Islet of Langerhans (tissue), 1 donor: ENCODE results near the gene GAL3ST1.
A peak's percentile ranks its signal among the peaks of the same experiment; 100 is the strongest.
"Not testable (repeated sequence)": the region's sequence is repeated elsewhere in the genome, so short reads cannot be mapped to it uniquely, and the experiment has no call there.

Experiments used
- FAIRE-seq: peaks from one replicate; lab custom pipeline; 2011; peaks lifted over from hg19 to GRCh38; lab: Jason Lieb, UNC

Gene GAL3ST1

DNA sequence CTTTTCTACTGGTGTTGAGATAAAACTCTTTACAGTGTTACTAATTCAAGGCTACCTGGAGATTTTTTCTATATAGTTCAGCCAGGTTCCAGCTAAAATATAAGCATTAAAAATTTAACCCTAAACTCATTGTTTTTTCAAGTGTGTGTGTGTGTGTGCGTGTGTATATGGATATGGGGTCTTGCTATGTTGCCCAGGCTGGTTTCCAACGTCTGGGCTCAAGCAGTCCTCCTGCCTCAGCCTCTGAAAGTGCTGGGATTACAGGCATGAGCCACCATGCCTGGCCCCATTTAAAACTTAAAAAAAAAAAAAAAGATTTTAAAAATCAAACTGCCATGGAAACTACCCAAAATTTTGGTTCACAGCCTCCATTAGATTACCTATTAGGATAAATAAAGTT, 21.7 kb upstream of the GAL3ST1 start:
- no peak for FAIRE-seq

DNA sequence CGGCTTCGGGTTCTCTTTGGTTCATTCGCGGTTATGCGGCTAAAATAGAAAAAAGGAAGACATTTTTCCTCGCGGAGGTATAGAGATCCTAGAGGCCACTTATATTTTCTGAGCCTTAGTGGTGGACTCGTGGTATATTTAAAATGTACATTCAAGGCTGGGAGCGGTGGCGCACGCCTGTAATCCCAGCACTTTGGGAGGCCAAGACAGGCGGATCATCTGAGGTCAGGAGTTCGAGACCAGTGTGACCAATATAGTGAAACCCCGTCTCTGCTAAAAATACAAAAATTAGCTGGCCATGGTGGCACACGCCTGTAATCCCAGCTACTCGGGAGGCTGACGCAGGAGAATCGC, 17.9 kb upstream of the GAL3ST1 start:
- not testable (repeated sequence) for FAIRE-seq

DNA sequence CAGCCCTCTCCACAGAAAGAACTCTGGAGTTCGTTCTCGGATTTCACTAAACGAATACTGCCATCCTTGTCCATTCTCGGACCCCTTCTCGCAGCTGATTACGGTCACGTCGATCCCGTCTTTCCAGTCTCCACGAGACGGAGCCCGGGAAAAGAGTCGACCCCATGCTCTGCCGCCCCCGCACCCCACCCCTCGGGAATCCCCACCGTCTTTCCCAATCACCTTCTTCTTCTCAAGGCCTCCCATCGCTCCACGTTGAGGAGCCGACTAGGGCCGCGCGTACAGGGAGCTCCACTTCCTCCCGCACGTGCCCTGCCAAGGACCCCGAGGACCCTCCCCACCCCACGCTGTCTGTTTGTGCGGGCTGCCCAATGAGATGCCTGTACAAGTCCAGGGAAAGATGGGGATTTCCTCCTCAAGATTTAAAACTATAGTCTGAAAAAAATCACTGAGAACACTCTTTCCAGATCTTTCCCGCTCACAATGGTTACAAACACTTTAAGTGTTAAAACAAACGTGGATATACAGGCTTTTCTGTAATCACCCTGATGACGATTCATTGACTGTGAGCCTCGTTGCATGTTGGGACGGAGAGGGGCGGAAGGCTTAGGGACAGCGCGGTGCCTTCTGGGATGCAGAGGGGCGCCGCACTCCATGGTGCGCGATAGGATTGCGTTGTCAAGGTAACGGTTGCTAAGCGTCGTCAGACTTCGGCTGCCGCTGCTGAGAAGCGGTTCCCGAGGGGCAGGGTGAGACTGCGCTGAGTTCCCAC, 17.3 kb upstream of the GAL3ST1 start, which contains the start of gene PES1:
Gene PES1 (minus strand): TSS at position 323 of the 772 bp plus-strand sequence. CDS start 77 bp downstream, at position 246.
- peak; percentile 94 for FAIRE-seq

DNA sequence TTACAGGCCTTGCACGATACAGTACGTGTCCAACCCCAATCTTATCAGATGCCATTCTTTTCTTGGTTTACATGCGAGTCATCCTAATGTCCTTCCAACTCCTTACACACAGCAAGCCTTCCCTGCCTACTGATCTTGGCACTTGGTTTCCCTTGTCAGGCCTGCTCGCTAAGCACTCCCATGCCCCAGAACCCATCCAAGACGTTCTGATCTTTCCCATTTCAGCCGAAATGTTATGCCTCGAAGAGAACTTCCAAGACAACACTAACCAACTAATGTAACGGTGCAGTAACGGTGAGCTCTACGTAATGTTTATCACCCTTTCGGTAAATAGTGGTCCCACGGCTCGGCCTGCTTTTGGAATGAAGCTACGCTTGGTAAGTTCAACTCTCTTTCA, 16.7 kb upstream of the GAL3ST1 start:
- no peak for FAIRE-seq

DNA sequence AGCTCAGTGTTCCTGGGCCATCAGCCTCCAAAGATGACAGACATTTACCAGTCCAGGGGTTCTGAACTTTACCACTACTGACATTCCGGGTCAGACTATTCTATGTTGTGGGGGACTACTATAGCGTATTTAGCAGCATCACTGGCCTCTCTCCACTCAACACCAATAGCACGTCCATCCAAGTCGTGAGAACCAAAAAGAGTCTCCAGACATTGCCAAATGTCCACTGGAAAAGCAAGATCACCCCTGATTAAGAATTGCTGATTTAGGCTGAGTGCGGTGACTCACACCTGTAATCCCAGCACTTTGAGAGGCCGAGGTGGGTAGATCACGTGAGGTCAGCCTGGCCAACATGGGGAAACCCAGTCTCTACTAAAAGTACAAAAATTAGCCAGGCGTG, 11.9 kb upstream of the GAL3ST1 start:
- FAIRE-seq = no peak

DNA sequence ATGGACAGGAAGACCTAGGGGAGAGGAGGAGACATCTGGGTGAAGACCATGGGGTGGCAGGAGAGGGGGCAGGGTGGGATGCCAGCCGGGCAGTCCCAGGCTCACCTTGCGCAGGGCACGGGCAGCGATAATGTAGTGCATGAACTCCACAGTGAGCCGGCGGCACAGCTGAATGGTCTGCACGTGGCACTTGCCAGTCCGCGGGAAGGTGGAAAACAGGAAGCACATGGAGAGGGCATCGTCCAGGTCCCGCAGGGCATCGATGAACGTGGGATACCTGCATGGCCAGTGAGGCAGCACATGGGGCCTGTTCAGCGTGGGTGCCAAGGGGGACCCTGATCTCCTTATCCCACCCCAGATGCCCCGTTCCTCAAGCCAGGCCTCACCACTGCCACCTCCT, 10.0 kb upstream of the GAL3ST1 start:
- no peak for FAIRE-seq

DNA sequence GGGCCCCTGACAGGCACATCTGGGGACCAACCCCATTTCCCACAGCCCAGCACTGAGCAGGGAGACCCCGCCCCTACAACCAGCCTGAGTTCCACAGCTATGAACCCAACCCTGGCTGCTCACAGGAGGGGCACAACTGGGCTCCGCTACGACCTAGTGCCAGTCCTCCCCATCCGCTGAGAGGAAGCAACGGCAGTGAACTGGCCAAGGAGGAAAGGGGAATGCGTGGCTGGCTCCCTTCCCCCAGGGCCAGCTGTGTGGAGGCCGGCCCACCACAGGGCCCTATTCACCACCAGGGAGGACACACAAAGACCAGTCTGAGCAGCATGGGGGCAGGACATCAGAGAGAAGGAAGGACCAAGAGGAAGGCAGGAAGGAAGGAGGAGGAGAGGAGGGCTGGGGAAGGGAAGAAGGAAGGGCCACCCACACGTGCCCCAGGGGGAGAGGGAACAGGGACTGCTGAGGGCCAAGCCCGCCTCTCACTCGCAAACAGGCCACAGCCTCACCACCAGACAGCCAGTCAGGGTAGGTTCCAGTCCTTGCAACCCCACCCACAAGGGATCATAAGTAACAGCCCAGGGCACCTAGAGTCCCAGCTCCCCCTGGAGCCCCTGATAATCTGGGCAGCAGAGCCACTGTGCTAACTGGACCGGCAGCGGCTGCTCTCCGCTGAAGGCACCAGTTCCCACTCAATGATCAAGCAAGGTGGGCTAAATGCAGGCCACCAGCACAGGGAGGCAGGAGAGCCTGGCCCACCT, 8.5 kb upstream of the GAL3ST1 start:
- FAIRE-seq = no peak

DNA sequence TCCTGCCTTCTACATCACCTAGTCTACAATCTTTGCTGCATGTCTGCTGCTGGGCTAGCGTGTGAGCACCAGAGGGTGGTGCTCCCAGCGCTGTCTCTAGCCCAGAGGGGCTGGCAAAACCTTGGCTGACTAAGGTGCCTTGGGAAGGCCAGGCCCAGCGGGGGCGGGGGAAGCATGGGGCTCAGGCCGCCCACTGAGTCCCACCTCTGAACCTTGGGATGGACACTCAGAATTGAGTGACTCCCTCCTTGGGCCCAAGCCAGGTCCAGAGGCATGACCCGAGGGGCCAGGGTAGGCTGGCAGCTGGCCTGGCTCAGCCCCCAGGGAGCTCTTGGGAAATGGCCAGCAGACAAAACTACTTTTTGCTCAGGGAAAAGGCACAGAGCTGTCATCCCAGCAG, 7.6 kb upstream of the GAL3ST1 start:
- no peak for FAIRE-seq

DNA sequence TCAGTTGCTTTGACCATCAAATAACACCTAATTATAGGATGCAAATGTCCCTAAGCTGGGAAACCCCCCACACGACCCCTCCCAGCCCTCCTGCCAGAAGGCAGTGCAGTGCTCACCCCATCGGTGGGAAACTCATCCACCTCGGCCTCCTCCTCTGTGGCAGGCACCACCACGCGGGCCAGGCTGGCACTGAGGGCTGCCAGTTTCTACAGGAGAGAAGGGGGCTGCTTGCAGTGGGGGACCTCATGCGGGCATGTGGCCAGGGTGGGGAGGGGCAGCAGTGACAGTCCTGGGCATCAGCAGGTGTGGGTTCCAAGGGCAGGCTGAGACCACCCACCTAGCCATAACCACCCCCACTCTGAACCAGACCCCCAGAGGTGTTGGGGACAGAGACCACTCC, 6.4 kb upstream of the GAL3ST1 start:
- FAIRE-seq = no peak

DNA sequence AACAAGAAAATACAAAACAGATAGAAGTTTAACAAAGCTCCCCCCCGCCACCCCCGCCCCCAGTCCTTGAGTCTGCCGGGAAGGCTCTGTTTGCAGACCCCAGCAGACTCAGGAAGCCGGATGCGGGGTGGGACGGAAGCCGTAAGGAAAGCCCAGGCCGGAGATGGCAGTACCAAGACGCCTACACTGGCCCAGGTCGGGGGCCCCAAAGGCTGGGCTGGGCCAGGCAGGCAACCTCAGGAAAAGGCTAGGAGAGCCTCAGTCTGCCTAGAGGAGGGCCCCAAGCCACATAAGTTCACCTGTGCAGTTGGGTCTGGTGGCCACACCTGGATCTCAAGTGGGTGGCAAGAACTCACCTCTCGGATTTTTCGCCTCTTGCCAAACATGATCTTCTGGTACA, 4.0 kb upstream of the GAL3ST1 start:
- FAIRE-seq = no peak

DNA sequence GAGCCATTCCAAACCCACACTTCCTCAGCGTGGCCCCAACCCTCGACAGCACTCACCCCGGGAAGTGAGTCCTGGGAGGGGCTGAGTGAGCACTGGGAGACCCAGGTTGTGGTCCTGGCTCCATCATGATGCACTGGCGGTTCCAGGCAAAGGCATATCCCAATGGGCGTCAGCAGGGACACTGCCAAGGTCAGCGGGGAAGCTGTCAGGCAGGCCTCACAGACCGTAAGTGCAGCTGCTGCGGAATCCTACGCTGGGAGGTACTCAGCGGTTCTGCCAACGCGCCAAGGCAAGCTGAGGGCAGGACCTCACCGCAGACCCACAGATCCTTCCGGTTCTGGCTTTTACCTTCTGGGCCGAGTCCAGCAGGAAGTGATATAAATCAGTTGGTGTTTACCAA, 1.4 kb upstream of the GAL3ST1 start:
- FAIRE-seq = no peak

DNA sequence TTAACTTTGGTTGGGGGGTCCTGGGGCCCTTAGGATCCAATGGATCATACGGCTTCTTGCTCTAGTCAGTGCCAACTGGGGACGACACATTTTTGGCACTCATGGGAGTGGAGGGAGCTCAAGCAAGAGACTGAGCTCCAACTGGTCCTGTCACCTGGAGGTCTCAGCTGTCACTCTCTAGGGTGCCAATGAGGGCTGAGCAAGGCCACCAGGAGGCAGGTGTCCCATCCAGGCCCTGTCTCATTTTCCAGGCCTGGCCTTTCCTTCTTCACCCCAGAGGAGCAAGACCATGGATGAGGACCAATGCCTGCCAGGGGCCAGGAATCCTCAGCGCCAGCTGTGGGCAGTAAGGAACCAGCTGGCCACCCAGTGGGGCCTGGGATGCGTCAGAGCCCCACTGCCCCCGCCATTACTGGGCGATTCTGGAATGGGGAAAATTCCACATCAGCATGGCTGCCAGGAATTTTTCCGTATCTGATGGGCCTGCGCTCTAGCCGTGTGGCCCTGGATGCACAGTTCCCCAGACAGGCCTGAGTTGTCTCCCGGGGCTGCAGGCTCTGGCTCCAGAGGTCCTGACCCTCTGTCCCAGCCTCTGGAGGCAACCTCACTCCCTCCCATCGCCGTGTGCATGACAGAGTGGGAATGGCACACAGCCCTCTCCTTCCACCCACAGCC, 669 bp upstream of the GAL3ST1 start:
- FAIRE-seq = no peak

DNA sequence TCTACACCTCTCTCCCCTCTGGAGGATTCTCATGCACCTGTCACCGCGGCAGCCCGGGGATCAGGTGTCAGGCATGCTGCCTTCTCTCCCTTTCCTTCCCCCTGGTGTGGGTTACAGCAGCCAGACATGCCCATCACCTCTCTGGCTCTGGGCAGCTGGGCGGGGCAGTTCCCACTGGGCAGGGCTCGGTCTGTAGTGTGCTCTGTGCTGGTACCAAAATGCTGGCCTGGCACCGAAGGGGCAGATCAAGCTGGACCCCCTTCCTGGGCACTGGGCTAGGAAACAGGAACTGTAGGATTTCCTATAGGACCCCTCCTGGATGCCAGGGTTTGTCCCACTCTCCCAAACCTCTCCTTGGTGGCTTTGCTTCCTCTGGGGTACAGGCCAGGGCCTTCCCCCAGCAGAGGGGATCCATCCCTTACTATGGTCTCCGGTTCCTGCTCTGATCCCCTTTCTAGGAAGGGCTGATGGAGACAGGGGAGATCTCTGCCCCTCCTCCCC, 821 bp downstream of the GAL3ST1 start:
- FAIRE-seq = no peak

DNA sequence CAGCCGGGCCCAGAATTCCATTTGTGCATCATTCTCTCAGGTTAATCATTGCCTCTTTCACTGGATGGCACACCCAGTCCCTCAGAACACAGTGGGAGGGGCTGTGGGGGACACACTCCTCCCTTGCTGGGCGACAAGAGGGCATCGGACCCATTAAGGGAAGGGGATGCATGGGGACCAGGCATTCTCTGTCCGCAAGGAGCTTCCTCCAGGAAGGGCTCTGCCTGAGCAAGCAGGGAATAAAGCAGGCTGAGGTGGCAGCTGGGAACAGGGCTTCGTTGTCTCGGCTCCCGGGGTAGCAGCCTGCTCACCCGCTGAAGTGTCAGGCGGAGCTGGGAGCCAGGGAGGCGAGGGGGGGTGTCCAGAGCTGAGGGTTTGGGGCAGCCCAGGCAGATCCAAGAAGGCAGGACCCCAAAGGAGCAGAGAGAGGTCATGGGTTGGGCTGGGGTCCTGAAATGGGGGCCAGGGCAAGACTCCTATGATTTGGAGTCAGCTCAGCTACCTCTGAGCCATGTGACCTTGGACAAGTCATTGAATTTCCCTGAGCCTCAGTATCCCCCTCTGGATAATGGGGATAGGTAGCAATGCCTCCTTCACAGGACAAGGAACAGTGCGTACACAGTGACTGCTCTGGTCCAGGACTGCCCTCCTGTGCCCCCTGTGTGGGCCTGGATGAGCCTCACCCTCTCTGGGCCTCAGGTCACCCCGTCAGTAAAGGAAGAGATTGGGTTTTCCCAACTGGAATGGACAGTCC, 1.4 kb downstream of the GAL3ST1 start:
- no peak for FAIRE-seq

DNA sequence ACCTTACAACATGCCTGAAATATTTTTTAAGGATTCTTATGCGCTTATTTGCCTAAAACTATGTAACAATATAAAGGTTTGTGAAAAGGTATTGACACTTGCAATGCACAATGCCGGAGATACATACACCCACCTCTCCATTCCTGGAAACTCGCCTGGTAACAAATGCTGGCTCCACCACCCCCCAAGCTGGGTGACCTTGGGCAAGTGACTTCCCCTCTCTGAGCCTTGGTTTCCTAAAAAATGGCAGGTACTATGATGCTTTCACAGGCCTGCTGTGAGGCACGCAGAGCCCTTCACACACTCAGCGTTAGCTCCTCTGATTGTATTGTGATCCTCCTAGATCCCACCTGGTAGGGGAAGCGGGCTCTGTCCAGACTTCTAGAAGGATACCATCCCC, 2.3 kb downstream of the GAL3ST1 start:
- FAIRE-seq = no peak

DNA sequence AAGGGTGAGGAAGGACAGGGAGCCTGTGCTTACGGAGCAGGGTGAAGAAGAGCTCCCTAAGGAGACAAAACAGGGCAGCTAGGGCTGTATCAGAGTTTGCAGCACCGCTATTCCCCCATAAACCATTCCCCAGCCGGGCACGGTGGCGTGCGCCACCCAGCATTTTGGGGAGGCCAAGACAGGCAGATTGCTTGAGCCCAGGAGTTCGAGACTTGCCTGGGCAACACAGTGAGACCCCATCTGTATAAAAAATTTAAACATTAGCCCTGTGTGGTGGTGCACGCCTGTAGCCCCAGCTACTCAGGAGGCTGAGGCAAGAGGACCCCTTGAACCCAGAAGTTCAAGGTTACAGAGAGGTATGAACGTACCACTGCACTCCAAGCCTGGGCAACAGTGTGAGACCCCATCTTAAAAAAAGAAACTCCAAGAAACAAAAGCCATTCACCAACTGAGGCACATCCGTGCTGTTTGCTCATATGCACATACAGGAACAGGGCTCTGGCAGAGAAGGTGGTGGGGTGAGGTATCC, 4.7 kb downstream of the GAL3ST1 start:
- FAIRE-seq = no peak

DNA sequence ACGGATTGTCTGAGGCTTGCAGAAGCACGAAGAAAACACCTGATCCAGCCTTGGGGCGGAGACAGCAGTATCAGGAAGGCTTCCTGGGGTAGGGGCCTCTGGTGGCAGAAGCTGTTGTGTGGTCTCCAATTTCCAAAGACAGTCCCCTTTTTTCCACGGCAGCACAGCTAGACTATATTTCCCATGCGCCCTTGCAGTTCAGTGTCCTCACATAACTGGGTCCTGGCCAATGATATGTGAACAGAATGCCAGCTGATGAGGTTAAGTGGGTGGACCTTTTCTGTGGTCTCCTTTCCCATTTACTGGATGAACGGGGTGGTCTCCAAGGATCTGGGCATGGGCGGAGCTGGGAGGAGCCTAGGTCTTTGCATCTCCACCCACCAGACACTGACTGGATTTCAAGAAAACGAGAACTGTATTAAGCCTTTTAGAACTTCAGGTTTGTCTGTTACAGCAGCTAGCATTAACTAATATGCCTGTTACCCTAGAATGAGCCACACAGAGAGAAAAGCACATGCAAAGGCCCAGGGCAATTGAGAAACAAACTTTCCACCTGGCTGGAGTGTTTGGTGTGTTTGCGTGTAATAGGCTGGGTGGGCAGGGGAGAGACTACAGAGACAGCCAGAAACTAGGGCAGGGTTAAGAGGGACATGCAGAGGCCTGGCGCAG, 6.2 kb downstream of the GAL3ST1 start:
- FAIRE-seq = no peak

DNA sequence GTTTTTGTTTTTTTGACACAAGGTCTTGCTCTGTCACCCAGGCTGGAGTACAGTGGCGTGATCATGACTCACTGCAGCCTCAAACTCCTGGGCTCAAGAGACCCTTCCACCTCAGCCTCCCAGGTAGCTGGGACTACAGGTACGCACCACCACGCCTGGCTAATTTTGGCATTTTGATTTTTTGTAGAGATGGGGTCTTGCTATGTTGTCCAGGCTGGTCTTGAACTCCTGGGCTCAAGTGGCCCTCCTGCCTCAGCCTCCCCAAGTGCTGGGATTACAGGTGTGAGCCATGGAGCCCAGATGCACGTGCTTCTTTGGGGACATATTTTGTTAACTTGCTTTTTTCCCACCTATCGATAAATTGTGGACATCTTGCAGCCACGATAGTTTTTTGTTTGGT, 7.2 kb downstream of the GAL3ST1 start:
- not testable (repeated sequence) for FAIRE-seq

DNA sequence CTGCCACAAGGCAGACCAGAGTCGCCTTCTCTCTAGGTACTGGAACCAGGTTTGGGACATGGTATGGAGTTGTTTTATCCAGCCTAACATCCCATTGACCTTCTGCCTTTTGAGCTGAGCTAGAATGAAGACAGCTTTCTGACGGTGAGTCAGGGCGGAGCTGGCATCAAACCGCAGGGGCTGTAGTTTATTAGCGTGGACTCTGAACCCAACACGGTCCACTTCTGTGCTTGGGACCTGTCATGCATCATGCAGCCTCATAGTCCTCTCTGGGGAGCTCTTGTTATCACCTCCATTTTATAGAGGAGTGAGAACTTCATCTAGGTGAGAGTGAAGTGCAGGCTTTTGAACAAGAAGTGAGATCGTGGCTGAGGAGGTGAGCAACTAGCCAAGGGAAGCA, 8.3 kb downstream of the GAL3ST1 start:
- FAIRE-seq = no peak

DNA sequence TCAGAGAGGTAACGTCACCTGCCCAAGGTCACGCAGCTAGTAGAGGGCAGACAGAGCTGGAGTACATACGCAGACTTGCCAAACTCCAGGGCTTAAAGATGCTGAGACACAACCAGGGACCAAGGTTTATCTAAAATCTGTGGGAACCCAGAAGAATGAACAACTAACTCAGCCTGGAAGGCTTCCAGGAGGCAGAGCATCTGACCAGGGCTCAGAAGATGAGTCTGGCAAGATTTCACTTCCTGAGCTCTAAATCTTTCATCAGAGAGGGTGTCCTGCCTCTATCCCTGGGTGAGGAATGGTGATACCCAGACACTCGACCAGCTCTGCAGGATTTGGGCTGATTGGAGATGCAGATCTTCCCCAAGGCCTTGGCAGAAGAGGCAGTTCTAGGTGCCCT, 9.1 kb downstream of the GAL3ST1 start:
- no peak for FAIRE-seq

DNA sequence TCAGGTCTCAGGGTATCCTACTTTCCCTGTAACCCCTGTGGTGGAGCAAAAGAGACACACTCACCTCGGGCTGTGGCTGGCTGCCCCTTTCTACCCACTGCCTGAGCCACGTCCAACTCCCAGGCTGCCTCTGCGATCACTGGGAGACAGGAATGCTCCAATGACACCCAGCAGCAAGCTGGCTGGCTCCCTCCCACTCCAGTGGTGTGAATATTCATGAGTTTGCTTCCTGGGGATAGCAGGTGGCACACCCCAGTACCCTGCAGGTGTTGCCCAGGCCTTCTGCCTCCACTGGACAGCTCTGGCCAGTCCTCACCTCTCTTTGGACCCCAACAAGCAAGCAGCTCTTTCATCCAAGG, 9.7 kb downstream of the GAL3ST1 start:
- no peak for FAIRE-seq
